HCT116 (cell line): Measurements from ENCODE around the gene DOCK9. TPM values are rescaled to one million over a fixed set of nuclear protein-coding genes. Genes with fewer than 3 reads are reported as not detected.

ENCODE experiments used
- ATAC-seq: fragments of 200-7000 bp; cut with Tn5 transposase; 2 replicates; pipeline ENCODE4 v1.9.1; 2020; ENCODE audit warnings: mild to moderate bottlenecking, moderate library complexity
- BruUV-seq: library from RNA; stranded (reverse); fragments of 400-500 nt; replicated peaks from 2 replicates; lab custom pipeline; 2021; lab: Mats Ljungman, UMichigan
- CTCF ChIA-PET: fragments of 300-600 bp; sonication (Branson Sonifier 250); formaldehyde crosslinking; loops from one replicate; lab custom pipeline; 2021; ENCODE audit warnings: antibody characterized with exemption; lab: Charles Lee
- POLR2A ChIA-PET: fragments of 300-600, 350-600 bp; sonication (Branson Sonifier 250); formaldehyde crosslinking; loops from one replicate; lab custom pipeline; 2021; ENCODE audit warnings: antibody characterized with exemption; lab: Charles Lee
- RAD21 ChIA-PET, 2 experiments: fragments of 300-600 bp; sonication (Branson Sonifier 250); formaldehyde crosslinking; loops; one replicate each; lab custom pipeline; 2023; ENCODE audit warnings: low total read pairs in 2 of 2; ENCODE audit not compliant: uncharacterized antibody in 2 of 2, unreplicated experiment in 2 of 2, low non-redundant PET in 1 of 2; lab: Charles Lee
- DNase-seq: peaks from one replicate; pipeline ENCODE4 v3.0.0-alpha.2; 2010; ENCODE audit warnings: low read depth, low spot score
- H2AFZ ChIP-seq: fragments of 200-600 bp; shearing (Covaris generic), sonication (generic); 2 replicates; pipeline ENCODE4 v1.6.1; 2017; ENCODE audit warnings: low read depth, mixed run types, mixed read lengths, antibody characterized with exemption, low read length; ENCODE audit not compliant: poor library complexity, severe bottlenecking
- H3K27ac ChIP-seq: 2 replicates; pipeline ENCODE4 v1.5.1; 2012; ENCODE audit warnings: low read depth, low read length
- H3K27me3 ChIP-seq: fragments of 200-600 bp; sonication (generic); 2 replicates; pipeline ENCODE4 v1.6.1; 2016; ENCODE audit warnings: mixed run types, low read length, mixed read lengths; ENCODE audit not compliant: insufficient read depth
- H3K36me3 ChIP-seq, 2 experiments: fragments of 200-500 bp in 1 of 2; fragments of 200-600 bp in 1 of 2; sonication (Bioruptor generic) in 1 of 2; sonication (generic) in 1 of 2; 2 replicates each; pipeline versions ENCODE4 v1.5.1 to v1.6.1; 2014 to 2016; ENCODE audit warnings: low read length in 2 of 2, inconsistent platforms in 1 of 2, mixed read lengths in 1 of 2, mixed run types in 1 of 2; ENCODE audit not compliant: insufficient read depth in 2 of 2, control insufficient read depth in 1 of 2
- H3K4me1 ChIP-seq, 2 experiments: fragments of 200-600 bp in 1 of 2; sonication (generic) in 1 of 2; 2 replicates each; pipeline versions ENCODE4 v1.5.1 to v1.6.1; 2012 to 2017; ENCODE audit warnings: low read length in 2 of 2, inconsistent platforms in 1 of 2, mild to moderate bottlenecking in 1 of 2, mixed read lengths in 1 of 2, mixed run types in 1 of 2, moderate library complexity in 1 of 2; ENCODE audit not compliant: insufficient read depth in 2 of 2, control insufficient read depth in 1 of 2
- H3K4me2 ChIP-seq: fragments of 200-600 bp; sonication (generic); 2 replicates; pipeline ENCODE4 v1.6.1; 2017; ENCODE audit warnings: mixed run types, low read length, mixed read lengths
- H3K4me3 ChIP-seq, 2 experiments: fragments of 200-600 bp in 1 of 2; sonication (generic) in 1 of 2; replicated peaks in 1 of 2; 2 replicates each; pipeline ENCODE4 v1.5.1; 2011 to 2016; ENCODE audit warnings: low read length in 2 of 2, control low read depth in 1 of 2, low read depth in 1 of 2, mild to moderate bottlenecking in 1 of 2, mixed read lengths in 1 of 2, mixed run types in 1 of 2
- H3K79me2 ChIP-seq: fragments of 200-600 bp; sonication (generic); 2 replicates; pipeline ENCODE4 v1.6.1; 2017; ENCODE audit warnings: mild to moderate bottlenecking, mixed run types, low read length, moderate library complexity, mixed read lengths; ENCODE audit not compliant: insufficient read depth
- H3K9ac ChIP-seq: fragments of 200-600 bp; sonication (generic); 2 replicates; pipeline ENCODE4 v1.6.1; 2016; ENCODE audit warnings: low read length, mixed read lengths
- H3K9me2 ChIP-seq: fragments of 200-600 bp; sonication (generic), shearing (Covaris generic); 2 replicates; pipeline ENCODE4 v1.6.1; 2017; ENCODE audit warnings: mixed run types, mild to moderate bottlenecking, moderate library complexity; ENCODE audit not compliant: insufficient read depth
- H3K9me3 ChIP-seq, 2 experiments: fragments of 200-500 bp in 1 of 2; fragments of 200-600 bp in 1 of 2; sonication (Bioruptor generic) in 1 of 2; sonication (generic) in 1 of 2; 2 replicates each; pipeline ENCODE4 v1.6.1; 2014 to 2017; ENCODE audit warnings: low read length in 2 of 2, mixed read lengths in 2 of 2, inconsistent platforms in 1 of 2, low read depth in 1 of 2, mild to moderate bottlenecking in 1 of 2, mixed run types in 1 of 2, moderate library complexity in 1 of 2; ENCODE audit not compliant: control insufficient read depth in 1 of 2, insufficient read depth in 1 of 2
- H4K20me1 ChIP-seq: fragments of 200-600 bp; sonication (generic), shearing (Covaris generic); 2 replicates; pipeline ENCODE4 v1.6.1; 2017; ENCODE audit warnings: mixed run types, mild to moderate bottlenecking, moderate library complexity; ENCODE audit not compliant: insufficient read depth
- CBX3 ChIP-seq: IDR thresholded peaks from 2 replicates; pipeline ENCODE4 v1.6.1; 2012; ENCODE audit warnings: low read depth
- CEBPB ChIP-seq: IDR thresholded peaks from 2 replicates; pipeline ENCODE4 v1.6.1; 2012; ENCODE audit warnings: low read depth
- EGR1 ChIP-seq: IDR thresholded peaks from 2 replicates; pipeline ENCODE4 v1.6.1; 2012; ENCODE audit warnings: low read depth
- ELF1 ChIP-seq: IDR thresholded peaks from 2 replicates; pipeline ENCODE4 v1.6.1; 2012; ENCODE audit warnings: low read depth, borderline replicate concordance
- FOSL1 ChIP-seq: IDR thresholded peaks from 2 replicates; pipeline ENCODE4 v1.6.1; 2012; ENCODE audit warnings: low read depth
- JUND ChIP-seq: IDR thresholded peaks from 2 replicates; pipeline ENCODE4 v1.6.1; 2012
- SIN3A ChIP-seq: IDR thresholded peaks from 2 replicates; pipeline ENCODE4 v1.6.1; 2012; ENCODE audit warnings: low read depth
- SP1 ChIP-seq: IDR thresholded peaks from 2 replicates; pipeline ENCODE4 v1.6.1; 2012; ENCODE audit warnings: low read depth
- ZFX ChIP-seq: fragments of 450-650 bp; IDR thresholded peaks from 2 replicates; pipeline ENCODE4 v1.6.1; 2017
- intact Hi-C: fragments of 100-400 bp; cut with micrococcal nuclease; formaldehyde crosslinking; loops from 2 replicates; pipeline ENCODE4 v1.10.0; 2022
- total RNA-seq: library from RNA; stranded (reverse); gene quantifications from one replicate; pipeline ENCODE4 v1.2.1, GENCODE V29; 2021; ENCODE audit not compliant: unreplicated experiment
- TF ChIP-seq, protein P1 (sequence below): IDR thresholded peaks from 2 replicates; pipeline ENCODE4 v1.6.1; 2012
- TF ChIP-seq, protein P2 (sequence below): IDR thresholded peaks from 2 replicates; pipeline ENCODE4 v1.6.1; 2011; ENCODE audit warnings: mild to moderate bottlenecking, low read length, moderate library complexity; ENCODE audit not compliant: insufficient replicate concordance; ENCODE audit errors: extremely low read depth
- TF ChIP-seq, protein P3 (sequence below): IDR thresholded peaks from 2 replicates; pipeline ENCODE4 v1.6.1; 2012; ENCODE audit warnings: low read depth

DOCK9 gene
- total RNA-seq, 1 experiment from 2014 or later = 58.8 TPM

DNA sequence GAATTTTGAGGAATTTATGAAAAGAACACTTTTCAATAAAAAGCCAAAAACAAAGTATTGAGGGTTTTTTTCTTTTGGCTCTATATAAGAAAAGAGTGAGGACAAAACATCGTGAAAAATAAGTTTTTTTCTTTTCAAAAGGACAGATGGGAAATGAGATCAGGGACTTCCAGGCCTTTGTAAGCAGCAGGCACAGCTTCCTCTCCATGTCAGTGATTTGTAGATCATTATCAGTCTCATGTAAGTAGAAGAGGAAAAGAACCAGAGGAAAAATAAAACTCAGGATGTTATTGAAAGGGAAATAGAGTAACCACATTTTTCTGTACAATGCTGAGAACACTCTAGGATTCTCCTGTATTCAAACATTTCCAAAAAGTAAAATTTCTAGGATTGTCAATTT, 29.9 kb downstream of the DOCK9 start:
- no peak for DNase-seq
- no peak overlapping the region for H2AFZ ChIP-seq
- no peaks in the 10 kb centered on the region for H3K4me1 ChIP-seq
- ChIA-PET POLR2A (no interaction called here), RAD21 (no interaction called here), CTCF (no interaction called here)
- H3K9me3 ChIP-seq = no peaks in the 10 kb centered on the region
- no peaks in the 10 kb centered on the region for H3K36me3 ChIP-seq
- no peak overlapping the region for H3K4me3 ChIP-seq
- no TSS peak for BruUV-seq
- H3K9ac ChIP-seq = no peak overlapping the region
- H3K79me2 ChIP-seq = no peaks in the 10 kb centered on the region
- ATAC-seq = no peak
- no peaks in the 10 kb centered on the region for H3K27me3 ChIP-seq
- no peak for TF ChIP-seq ZFX
- TF ChIP-seq EGR1 = no peak
- TF ChIP-seq FOSL1 = no peak
- TF ChIP-seq CBX3 = no peak
- no peak for TF ChIP-seq CEBPB
- TF ChIP-seq JUND = no peak
- TF ChIP-seq, protein P1, sequence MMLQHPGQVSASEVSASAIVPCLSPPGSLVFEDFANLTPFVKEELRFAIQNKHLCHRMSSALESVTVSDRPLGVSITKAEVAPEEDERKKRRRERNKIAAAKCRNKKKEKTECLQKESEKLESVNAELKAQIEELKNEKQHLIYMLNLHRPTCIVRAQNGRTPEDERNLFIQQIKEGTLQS = no peak
- TF ChIP-seq SIN3A = no peak
- TF ChIP-seq SP1 = no peak
- H3K4me2 ChIP-seq = no peak overlapping the region
- no peak overlapping the region for H3K27ac ChIP-seq
- intact Hi-C loops = no loop called here
- H3K9me2 ChIP-seq = no peaks in the 10 kb centered on the region
- no peaks in the 10 kb centered on the region for H4K20me1 ChIP-seq

DNA sequence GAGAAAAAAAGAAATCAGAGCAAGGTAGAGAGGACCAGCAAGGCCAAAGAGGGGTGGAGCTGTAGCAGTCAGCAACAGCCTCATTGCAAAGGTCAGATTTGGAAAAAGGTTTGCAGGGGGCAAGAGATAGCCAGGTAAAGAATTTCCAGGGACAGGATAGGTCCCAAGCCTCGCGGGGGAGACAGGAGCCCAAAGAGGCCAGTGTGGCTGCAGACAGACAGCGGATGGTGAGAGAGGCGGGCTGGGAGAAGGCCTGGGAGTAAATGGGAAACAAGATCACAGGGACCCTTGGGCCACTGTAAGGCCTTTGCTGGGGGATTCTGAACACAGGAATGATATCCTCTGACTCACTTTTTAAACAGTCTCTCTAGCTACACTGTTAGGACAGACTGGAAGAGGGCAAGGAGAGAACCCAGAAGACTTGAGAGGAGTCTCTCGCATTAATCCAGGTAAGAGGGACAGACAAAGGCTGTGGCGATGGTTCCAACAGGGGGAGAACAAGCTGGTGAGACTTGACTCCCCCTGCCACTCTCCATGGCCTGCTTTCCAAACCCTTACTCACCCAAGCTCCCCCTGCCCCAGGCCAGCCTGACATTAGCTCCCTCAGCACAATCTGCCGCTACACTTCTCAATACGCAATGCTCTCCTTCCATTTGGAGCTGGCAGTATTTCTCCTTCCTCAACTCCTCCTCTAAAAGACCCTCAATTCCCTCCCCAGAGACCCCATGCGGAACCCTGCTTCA, 31.8 kb downstream of the DOCK9 start:
- DNase-seq = no peak
- ChIA-PET RAD21 (no interaction called here), POLR2A (no interaction called here), CTCF (no interaction called here)
- no peaks in the 10 kb centered on the region for H3K27me3 ChIP-seq
- H3K9me2 ChIP-seq = no peaks in the 10 kb centered on the region
- H3K4me2 ChIP-seq = no peak overlapping the region
- H3K9ac ChIP-seq = no peak overlapping the region
- H3K4me1 ChIP-seq = no peaks in the 10 kb centered on the region
- H3K36me3 ChIP-seq = no peaks in the 10 kb centered on the region
- ATAC-seq = no peak
- H2AFZ ChIP-seq = no peak overlapping the region
- no peaks in the 10 kb centered on the region for H4K20me1 ChIP-seq
- no TSS peak for BruUV-seq
- H3K4me3 ChIP-seq = no peak overlapping the region
- H3K79me2 ChIP-seq = no peaks in the 10 kb centered on the region
- H3K9me3 ChIP-seq = no peaks in the 10 kb centered on the region
- TF ChIP-seq ELF1 (no peak), EGR1 (no peak), ZFX (no peak)
- TF ChIP-seq, protein P2, sequence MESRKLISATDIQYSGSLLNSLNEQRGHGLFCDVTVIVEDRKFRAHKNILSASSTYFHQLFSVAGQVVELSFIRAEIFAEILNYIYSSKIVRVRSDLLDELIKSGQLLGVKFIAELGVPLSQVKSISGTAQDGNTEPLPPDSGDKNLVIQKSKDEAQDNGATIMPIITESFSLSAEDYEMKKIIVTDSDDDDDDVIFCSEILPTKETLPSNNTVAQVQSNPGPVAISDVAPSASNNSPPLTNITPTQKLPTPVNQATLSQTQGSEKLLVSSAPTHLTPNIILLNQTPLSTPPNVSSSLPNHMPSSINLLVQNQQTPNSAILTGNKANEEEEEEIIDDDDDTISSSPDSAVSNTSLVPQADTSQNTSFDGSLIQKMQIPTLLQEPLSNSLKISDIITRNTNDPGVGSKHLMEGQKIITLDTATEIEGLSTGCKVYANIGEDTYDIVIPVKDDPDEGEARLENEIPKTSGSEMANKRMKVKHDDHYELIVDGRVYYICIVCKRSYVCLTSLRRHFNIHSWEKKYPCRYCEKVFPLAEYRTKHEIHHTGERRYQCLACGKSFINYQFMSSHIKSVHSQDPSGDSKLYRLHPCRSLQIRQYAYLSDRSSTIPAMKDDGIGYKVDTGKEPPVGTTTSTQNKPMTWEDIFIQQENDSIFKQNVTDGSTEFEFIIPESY = no peak
- TF ChIP-seq, protein P3, sequence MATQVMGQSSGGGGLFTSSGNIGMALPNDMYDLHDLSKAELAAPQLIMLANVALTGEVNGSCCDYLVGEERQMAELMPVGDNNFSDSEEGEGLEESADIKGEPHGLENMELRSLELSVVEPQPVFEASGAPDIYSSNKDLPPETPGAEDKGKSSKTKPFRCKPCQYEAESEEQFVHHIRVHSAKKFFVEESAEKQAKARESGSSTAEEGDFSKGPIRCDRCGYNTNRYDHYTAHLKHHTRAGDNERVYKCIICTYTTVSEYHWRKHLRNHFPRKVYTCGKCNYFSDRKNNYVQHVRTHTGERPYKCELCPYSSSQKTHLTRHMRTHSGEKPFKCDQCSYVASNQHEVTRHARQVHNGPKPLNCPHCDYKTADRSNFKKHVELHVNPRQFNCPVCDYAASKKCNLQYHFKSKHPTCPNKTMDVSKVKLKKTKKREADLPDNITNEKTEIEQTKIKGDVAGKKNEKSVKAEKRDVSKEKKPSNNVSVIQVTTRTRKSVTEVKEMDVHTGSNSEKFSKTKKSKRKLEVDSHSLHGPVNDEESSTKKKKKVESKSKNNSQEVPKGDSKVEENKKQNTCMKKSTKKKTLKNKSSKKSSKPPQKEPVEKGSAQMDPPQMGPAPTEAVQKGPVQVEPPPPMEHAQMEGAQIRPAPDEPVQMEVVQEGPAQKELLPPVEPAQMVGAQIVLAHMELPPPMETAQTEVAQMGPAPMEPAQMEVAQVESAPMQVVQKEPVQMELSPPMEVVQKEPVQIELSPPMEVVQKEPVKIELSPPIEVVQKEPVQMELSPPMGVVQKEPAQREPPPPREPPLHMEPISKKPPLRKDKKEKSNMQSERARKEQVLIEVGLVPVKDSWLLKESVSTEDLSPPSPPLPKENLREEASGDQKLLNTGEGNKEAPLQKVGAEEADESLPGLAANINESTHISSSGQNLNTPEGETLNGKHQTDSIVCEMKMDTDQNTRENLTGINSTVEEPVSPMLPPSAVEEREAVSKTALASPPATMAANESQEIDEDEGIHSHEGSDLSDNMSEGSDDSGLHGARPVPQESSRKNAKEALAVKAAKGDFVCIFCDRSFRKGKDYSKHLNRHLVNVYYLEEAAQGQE = no peak
- intact Hi-C loops = no loop called here
- H3K27ac ChIP-seq = no peak overlapping the region
